Measurements from ENCODE around the gene CCNT2.
A peak's percentile ranks its signal among the peaks of the same experiment; 100 is the strongest.

CCNT2 gene

DNA sequence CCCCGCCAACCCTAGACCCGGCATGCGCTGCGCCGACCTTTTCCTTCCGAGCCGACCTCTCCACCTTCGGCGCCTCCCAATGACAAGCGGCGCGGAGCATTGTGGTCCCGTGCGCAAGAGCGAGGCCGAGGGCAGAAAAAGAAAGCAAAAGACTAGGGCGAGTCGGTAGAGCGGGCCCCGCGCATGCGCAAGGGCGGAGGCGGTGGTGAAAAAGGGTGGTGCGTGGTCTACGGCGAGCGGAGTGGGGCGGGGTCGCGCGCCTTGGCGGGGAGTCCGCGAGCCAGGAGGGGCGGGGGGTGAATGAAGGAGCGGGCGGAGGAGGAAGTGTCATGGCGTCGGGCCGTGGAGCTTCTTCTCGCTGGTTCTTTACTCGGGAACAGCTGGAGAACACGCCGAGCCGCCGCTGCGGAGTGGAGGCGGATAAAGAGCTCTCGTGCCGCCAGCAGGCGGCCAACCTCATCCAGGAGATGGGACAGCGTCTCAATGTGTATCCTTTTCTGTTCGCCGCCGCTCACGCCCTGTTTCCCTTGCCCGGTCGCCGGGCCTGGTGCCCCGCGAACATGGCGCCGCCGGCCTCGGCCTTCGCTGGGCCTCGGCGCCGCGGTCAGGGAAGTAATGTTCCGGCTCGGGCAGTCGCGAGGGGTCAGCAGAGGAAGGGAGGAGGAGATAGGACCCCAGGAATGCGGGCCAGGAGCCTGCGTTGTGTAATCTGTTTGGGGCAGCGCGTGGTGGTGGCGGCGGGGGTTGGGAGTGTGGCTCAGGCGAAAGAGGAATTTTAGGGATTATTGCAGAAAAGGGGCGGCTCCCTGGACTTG lies at the start of gene CCNT2:
TSS of gene CCNT2 (plus strand) at position 297 of the 815 bp plus-strand sequence. CDS start at position 330, 33 bp downstream.
- peak within 1 kb of the TSS; percentile 96 for H3K27ac ChIP-seq (ENCODE audit: low read length)
- H3K4me1 ChIP-seq (ENCODE audit: control insufficient read depth, low read depth, low read length): peaks cover 8% of the 10 kb centered on the region
- H3K36me3 ChIP-seq (ENCODE audit: control insufficient read depth, low read depth, low read length): peaks cover 4% of the 10 kb centered on the region
- peak within 1 kb of the TSS; percentile 100 for H3K4me3 ChIP-seq (ENCODE audit: low read length)
- no peaks in the 10 kb centered on the region for H3K9me3 ChIP-seq (ENCODE audit: control insufficient read depth, low read depth, low read length)
- no peaks in the 10 kb centered on the region for H3K27me3 ChIP-seq (ENCODE audit: control insufficient read depth, insufficient read depth, low read length)
- peak within 1 kb of the TSS; percentile 99 for H3K9ac ChIP-seq (ENCODE audit: low read length)

DNA sequence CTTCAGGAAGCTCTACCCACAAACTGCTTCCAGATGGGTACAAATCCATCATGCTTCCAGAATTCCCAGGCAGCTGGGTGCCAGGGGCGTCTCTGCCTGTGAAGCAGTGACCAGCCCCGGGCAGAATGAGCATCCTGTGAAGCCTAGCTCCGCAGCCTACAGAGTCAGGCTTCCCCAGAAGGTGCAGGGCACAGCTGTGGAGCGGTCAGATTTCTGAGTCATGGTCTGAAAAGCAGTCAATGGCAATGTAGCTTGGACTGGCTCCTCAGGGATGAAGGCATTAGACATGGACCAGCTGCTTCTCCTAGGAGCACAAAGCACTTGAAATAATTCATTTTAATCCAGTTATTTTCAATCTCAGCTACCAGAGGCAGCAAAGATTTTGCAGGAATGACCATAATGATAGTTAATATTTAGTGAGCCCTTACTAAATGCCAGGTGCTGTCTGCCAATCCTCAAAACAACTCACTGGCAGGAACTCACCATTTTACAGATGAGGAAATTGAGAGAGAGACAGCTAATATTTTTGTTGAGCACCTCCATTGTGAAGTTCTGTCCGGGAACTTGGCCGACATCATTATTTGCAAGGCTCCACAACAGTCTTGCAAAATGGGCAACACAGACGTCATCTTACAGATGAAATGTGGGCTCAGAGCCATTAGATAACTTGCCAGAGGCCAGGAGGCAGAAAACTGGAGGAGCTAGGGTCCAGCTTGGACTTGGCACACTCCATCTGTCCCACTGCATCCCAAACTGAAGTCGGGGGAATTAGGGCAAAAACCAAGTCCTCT lies 48.5 kb upstream of the CCNT2 start:
- no peaks in the 10 kb centered on the region for H3K9me3 ChIP-seq (ENCODE audit: control insufficient read depth, low read depth, low read length)
- no peak overlapping the region for H3K27ac ChIP-seq (ENCODE audit: low read length)
- H3K4me3 ChIP-seq (ENCODE audit: low read length): no peak overlapping the region
- H3K27me3 ChIP-seq (ENCODE audit: control insufficient read depth, insufficient read depth, low read length): no peaks in the 10 kb centered on the region
- no peak overlapping the region for H3K9ac ChIP-seq (ENCODE audit: low read length)
- no peaks in the 10 kb centered on the region for H3K36me3 ChIP-seq (ENCODE audit: control insufficient read depth, low read depth, low read length)
- H3K4me1 ChIP-seq (ENCODE audit: control insufficient read depth, low read depth, low read length): no peaks in the 10 kb centered on the region

DNA sequence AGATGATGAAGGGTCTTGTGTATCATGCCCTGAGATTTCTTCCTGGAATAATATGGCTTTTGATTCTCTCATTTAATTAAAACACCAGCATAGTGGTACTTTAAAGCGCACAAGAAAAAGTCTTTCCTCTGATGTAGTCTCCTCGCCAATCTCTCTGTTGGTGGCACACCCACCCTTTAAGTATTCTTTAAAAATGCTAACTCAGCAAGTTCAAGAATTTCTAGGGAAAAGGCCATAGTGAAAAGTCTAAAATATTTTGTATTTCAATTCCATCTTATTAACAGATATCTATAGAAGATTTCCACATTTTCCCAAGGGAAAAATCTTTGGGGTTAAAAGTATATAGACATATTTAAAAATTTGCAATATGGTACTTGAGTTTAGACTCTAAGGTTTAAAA lies 45.5 kb upstream of the CCNT2 start:
- Histone ChIP-seq H3K36me3 (ENCODE audit: control insufficient read depth, low read depth, low read length) (no peaks in the 10 kb centered on the region), H3K27me3 (ENCODE audit: control insufficient read depth, insufficient read depth, low read length) (no peaks in the 10 kb centered on the region), H3K9ac (ENCODE audit: low read length) (no peak overlapping the region), H3K4me3 (ENCODE audit: low read length) (no peak overlapping the region), H3K27ac (ENCODE audit: low read length) (no peak overlapping the region), H3K9me3 (ENCODE audit: control insufficient read depth, low read depth, low read length) (no peaks in the 10 kb centered on the region), H3K4me1 (ENCODE audit: control insufficient read depth, low read depth, low read length) (no peaks in the 10 kb centered on the region)

GRCh38 chr2:134875309-134875708 lies 43.3 kb upstream of the CCNT2 start:
- Histone ChIP-seq H3K36me3 (ENCODE audit: control insufficient read depth, low read depth, low read length) (no peaks in the 10 kb centered on the region), H3K9me3 (ENCODE audit: control insufficient read depth, low read depth, low read length) (no peaks in the 10 kb centered on the region), H3K27me3 (ENCODE audit: control insufficient read depth, insufficient read depth, low read length) (no peaks in the 10 kb centered on the region), H3K9ac (ENCODE audit: low read length) (no peak overlapping the region), H3K27ac (ENCODE audit: low read length) (no peak overlapping the region), H3K4me3 (ENCODE audit: low read length) (no peak overlapping the region), H3K4me1 (ENCODE audit: control insufficient read depth, low read depth, low read length) (no peaks in the 10 kb centered on the region)

GRCh38 chr2:134882773-134883172 lies 35.8 kb upstream of the CCNT2 start:
- Histone ChIP-seq H3K27me3 (ENCODE audit: control insufficient read depth, insufficient read depth, low read length) (no peaks in the 10 kb centered on the region), H3K27ac (ENCODE audit: low read length) (no peak overlapping the region), H3K4me1 (ENCODE audit: control insufficient read depth, low read depth, low read length) (no peaks in the 10 kb centered on the region), H3K9me3 (ENCODE audit: control insufficient read depth, low read depth, low read length) (no peaks in the 10 kb centered on the region), H3K9ac (ENCODE audit: low read length) (no peak overlapping the region), H3K4me3 (ENCODE audit: low read length) (no peak overlapping the region), H3K36me3 (ENCODE audit: control insufficient read depth, low read depth, low read length) (no peaks in the 10 kb centered on the region)

DNA sequence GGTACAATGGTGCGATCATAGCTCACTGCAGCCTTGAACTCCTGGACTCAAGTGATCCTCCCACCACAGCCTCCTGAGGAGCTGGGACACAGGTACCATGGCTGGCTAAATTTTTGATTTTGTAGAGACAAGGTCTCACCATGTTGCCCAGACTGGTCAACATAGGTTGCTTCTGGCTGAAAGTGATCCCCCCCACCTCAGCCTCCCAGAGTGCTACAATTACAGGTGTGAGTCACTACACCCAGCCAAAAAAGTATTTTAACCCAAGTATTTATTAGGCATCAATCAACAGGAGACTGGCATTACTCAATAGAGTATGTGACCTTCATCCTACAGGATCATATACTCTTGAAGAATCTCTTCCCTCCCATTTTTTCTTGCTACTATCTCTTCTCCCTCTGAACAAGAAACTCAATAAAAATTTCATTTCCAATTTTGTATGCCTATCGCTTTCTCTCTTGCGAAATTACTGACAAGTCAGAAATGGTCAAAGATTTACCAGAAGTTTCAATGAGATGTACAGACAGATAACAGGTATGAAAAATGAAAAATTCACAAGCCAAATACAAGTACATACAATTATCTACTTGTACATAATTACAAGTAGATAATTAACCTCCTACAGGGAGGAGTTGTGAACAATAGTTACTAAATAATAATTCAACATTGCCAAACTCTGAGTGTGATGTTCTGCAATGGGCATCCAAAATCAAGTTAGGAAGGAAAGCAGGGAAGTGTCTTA lies 34.9 kb upstream of the CCNT2 start:
- Histone ChIP-seq H3K9me3 (ENCODE audit: control insufficient read depth, low read depth, low read length) (no peaks in the 10 kb centered on the region), H3K27ac (ENCODE audit: low read length) (no peak overlapping the region), H3K27me3 (ENCODE audit: control insufficient read depth, insufficient read depth, low read length) (no peaks in the 10 kb centered on the region), H3K4me3 (ENCODE audit: low read length) (no peak overlapping the region), H3K36me3 (ENCODE audit: control insufficient read depth, low read depth, low read length) (no peaks in the 10 kb centered on the region), H3K4me1 (ENCODE audit: control insufficient read depth, low read depth, low read length) (no peaks in the 10 kb centered on the region), H3K9ac (ENCODE audit: low read length) (no peak overlapping the region)

GRCh38 chr2:134884435-134884834 lies 34.2 kb upstream of the CCNT2 start:
- Histone ChIP-seq H3K4me3 (ENCODE audit: low read length) (no peak overlapping the region), H3K27me3 (ENCODE audit: control insufficient read depth, insufficient read depth, low read length) (no peaks in the 10 kb centered on the region), H3K4me1 (ENCODE audit: control insufficient read depth, low read depth, low read length) (no peaks in the 10 kb centered on the region), H3K9ac (ENCODE audit: low read length) (no peak overlapping the region), H3K36me3 (ENCODE audit: control insufficient read depth, low read depth, low read length) (no peaks in the 10 kb centered on the region), H3K9me3 (ENCODE audit: control insufficient read depth, low read depth, low read length) (no peaks in the 10 kb centered on the region), H3K27ac (ENCODE audit: low read length) (no peak overlapping the region)

- Histone ChIP-seq H3K9me3 (ENCODE audit: control insufficient read depth, low read depth, low read length) (no peaks in the 10 kb centered on the region), H3K27ac (ENCODE audit: low read length) (no peak overlapping the region), H3K36me3 (ENCODE audit: control insufficient read depth, low read depth, low read length) (no peaks in the 10 kb centered on the region), H3K9ac (ENCODE audit: low read length) (no peak overlapping the region), H3K4me1 (ENCODE audit: control insufficient read depth, low read depth, low read length) (no peaks in the 10 kb centered on the region), H3K27me3 (ENCODE audit: control insufficient read depth, insufficient read depth, low read length) (no peaks in the 10 kb centered on the region), H3K4me3 (ENCODE audit: low read length) (no peak overlapping the region)
These were observed 26.2 kb upstream of the CCNT2 start for GRCh38 chr2:134892282-134893035.

GRCh38 chr2:134897932-134898331 lies 20.7 kb upstream of the CCNT2 start:
- Histone ChIP-seq H3K9ac (ENCODE audit: low read length) (no peak overlapping the region), H3K4me1 (ENCODE audit: control insufficient read depth, low read depth, low read length) (no peaks in the 10 kb centered on the region), H3K36me3 (ENCODE audit: control insufficient read depth, low read depth, low read length) (no peaks in the 10 kb centered on the region), H3K9me3 (ENCODE audit: control insufficient read depth, low read depth, low read length) (no peaks in the 10 kb centered on the region), H3K27ac (ENCODE audit: low read length) (no peak overlapping the region), H3K4me3 (ENCODE audit: low read length) (no peak overlapping the region), H3K27me3 (ENCODE audit: control insufficient read depth, insufficient read depth, low read length) (no peaks in the 10 kb centered on the region)

DNA sequence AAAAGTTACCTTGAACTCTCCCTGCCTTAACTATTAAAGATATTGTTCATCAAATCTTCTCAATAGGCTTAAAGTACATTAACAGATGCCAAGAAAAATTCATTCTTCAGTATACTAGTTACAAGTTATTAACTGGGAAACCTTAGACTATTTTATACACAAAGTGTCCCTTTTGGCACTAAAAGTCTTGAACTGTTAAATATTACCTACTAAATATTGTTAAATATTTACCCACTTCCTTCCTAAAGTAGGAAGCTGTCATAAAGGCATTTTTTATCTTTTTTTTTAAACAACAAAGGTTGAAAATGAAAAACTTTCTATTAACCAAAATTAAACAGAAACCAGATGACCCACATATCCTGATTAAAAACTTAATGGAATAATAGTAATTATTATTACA lies 19.4 kb upstream of the CCNT2 start:
- Histone ChIP-seq H3K36me3 (ENCODE audit: control insufficient read depth, low read depth, low read length) (no peaks in the 10 kb centered on the region), H3K4me3 (ENCODE audit: low read length) (no peak overlapping the region), H3K9me3 (ENCODE audit: control insufficient read depth, low read depth, low read length) (no peaks in the 10 kb centered on the region), H3K4me1 (ENCODE audit: control insufficient read depth, low read depth, low read length) (no peaks in the 10 kb centered on the region), H3K27me3 (ENCODE audit: control insufficient read depth, insufficient read depth, low read length) (no peaks in the 10 kb centered on the region), H3K27ac (ENCODE audit: low read length) (no peak overlapping the region), H3K9ac (ENCODE audit: low read length) (no peak overlapping the region)

GRCh38 chr2:134900151-134900550 lies 18.5 kb upstream of the CCNT2 start:
- no peaks in the 10 kb centered on the region for H3K9me3 ChIP-seq (ENCODE audit: control insufficient read depth, low read depth, low read length)
- no peak overlapping the region for H3K4me3 ChIP-seq (ENCODE audit: low read length)
- H3K27me3 ChIP-seq (ENCODE audit: control insufficient read depth, insufficient read depth, low read length): no peaks in the 10 kb centered on the region
- H3K9ac ChIP-seq (ENCODE audit: low read length): no peak overlapping the region
- no peak overlapping the region for H3K27ac ChIP-seq (ENCODE audit: low read length)
- H3K36me3 ChIP-seq (ENCODE audit: control insufficient read depth, low read depth, low read length): no peaks in the 10 kb centered on the region
- H3K4me1 ChIP-seq (ENCODE audit: control insufficient read depth, low read depth, low read length): no peaks in the 10 kb centered on the region

Measured in iPS-18a (cell line).